Stimulated activated CD4-positive, alpha-beta T cell treated with anti-CD3 and anti-CD28 coated beads, Interleukin-4, amount 100 ng/mL, for 4 hours (primary cell): ENCODE data around the gene ARAP3.
A peak's percentile ranks its signal among the peaks of the same experiment; 100 is the strongest.

ENCODE experiments used
- DNase-seq, 2 experiments: peaks; one replicate each; pipeline ENCODE4 v3.0.0-alpha.2; 2020

Gene ARAP3

DNA sequence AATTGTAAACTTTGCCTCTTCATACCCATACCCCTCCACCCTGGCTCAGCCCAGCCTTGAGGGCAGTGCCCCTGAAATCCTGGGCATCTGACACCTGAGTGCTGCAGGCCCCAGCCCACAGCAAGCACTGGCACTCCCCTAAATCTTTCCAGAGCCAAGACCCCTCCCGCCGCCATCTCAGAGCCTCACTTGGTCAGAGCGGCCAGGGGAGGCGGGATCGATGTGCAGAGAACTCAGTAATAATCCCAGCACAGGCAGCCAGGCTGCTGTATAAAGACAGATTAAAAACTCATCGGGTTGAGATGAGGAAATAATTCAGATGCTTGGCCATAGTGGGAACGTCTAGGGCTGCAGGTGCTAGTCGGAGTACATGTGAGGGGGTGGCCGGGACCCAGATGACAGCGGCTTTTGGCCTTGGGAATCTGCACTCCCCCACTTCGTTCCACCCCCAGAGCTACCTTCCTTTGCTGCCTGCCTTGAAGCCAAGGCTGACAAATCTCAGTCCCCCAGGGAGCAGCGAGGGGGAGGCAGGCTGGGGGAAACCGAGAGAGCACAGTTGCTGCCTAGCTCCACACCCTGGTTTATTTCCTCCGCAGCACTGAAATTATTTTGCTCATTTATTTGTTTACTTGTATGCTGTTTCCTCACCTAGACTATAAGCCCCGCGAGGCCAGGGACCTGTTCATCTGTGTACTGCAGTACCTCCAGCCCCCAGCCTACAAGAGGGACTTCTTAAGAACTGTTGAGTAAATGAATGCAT is 19.5 kb upstream of the ARAP3 start:
- DNase-seq, result no peak

GRCh38 chr5:141697586-141697985 is 15.6 kb upstream of the ARAP3 start:
- no peak for DNase-seq

DNA sequence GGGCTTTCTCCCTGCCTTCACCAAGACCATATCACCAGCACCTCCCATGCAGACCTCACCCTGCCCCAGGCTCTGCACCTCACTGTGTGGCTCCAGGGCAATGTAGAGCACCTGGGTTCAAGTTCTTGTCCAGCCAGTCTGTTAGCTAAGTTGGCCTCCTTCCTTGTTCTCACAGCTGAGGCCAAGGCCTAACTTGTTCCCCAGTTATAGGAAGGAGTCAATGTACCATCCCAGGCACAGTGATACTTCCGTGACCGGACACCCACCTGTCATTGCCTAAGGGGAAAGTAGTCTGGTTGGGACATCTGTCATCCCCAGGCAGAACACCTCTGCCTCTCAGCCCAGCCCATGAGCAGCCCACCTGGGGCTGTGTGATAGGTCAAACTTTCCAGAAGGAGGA is 14.4 kb upstream of the ARAP3 start:
- DNase-seq, result no peak

DNA sequence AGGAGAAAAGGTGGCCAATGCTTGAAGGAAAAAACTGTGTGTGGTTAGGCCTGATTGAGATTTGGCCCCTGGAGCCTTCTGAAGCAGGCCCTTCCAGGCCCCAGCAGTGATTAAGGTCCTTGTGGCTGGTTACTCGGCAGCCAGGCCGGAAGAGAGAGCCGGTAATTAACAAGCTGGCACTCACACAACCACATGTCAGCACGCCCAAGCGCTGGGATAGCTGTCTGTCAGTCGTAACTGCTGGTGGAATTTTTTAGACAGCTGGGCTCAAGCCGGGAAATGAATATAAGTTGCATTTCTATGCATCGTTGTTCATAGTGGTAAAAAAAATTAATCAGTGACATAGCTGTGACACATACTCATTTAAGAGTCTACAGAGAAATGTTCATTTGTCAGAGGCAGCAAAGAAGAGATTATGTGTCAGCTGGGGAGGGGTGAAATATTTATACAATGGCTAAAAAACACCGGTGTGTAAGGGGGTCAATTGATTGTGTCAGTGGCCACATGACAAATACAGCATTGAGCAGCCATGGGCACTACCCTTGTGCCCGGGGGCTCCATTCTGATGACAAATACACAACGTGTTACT is 13.7 kb upstream of the ARAP3 start:
- DNase-seq, result no peak

DNA sequence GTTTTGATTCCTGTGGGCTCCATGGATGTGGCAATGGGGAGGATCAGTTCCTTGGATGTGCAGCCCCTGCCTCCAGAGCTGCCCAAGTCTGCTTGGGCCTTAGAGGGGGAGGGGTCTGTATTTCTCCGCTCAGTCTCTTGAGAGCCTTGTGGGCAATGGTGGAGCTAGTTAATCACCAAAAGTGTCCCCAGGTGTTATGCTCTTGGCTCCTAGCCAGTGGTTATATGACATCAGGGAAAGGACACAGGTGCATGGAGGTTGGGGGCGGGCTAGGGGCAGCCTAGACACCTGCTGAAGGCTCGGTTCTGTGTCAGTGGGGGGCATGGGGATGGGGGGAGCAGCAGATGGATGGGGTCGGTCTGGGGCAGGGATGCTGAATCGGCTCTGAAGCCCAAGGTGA is 12.4 kb upstream of the ARAP3 start:
- DNase-seq, result no peak

DNA sequence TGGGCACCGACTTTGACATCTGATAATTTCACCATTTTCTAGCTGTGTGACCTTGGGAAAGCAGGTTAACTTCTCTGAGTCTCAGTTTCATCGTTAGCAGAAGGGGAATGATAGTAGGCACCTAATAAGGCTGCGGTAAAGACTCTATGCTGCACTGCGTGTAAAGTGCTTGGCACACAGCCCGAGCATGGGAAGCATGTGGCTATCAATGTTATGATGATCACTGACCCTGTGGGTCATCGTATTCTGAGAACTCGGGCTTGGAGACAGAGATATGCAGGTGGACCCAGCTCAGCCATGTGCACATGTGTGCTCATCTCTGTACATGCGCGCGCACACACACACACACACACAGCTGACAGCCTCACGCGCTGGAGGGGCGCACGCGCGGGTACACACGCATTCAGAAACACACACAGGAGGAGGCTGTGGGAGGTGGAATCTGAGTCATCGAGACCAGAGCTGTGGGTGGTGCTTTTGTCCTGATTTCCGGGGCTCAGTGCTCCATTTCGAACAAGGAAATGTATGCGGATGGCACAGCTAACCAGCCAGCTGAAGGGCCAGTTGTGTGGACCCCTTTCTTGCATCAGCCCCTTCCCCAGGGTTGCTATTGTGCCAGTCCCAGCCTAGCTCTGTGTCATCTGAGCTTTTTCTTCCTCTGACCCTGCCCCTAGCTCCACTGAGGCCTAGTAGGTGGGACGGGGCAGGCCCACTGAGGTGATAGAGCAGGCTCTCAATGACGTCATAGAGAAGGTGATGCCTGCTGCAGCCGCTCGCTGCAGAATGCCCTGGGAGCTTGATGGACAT is 11.1 kb upstream of the ARAP3 start:
- DNase-seq, result peak; percentile 70 to 86

- no peak for DNase-seq
Observed at GRCh38 chr5:141692533-141692888, 10.5 kb upstream of the ARAP3 start.

DNA sequence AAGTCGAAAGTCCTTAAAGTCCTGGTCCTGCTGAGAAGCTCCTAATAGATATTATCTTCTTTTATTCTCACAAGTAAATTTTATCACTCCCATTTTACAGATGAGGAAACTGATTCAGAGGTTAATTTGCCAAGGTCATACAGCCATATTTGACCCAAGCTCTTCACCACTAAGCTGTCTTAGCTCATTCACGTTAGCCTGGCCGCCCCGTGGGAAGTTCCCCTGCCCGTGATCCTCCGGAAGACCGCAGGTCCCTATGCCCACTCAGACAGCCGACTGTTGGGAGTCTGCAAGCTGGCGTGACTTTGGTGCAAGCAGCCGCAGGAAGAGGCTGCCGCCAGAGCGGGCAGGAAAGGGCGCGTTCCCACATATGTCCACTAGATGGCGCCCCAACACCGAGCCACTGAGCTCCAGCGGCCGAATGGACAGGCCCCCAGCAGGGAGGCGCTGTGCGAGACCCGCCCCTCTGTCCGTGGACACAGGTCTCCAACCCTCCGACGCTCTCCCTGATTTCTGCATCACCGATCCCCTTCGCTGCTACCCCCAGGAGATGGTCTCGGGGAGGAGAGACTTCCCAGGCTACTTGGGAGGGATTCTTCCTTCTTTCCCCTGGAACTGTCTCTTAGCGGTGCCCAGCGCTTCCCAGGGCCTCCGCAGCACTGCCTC is 10.0 kb upstream of the ARAP3 start:
- DNase-seq, result peak; percentile 75 to 86

- DNase-seq, result no peak
Observed at GRCh38 chr5:141691286-141691866, 9.3 kb upstream of the ARAP3 start.

- DNase-seq, result no peak
Observed at GRCh38 chr5:141686648-141687416, 4.8 kb upstream of the ARAP3 start.

- no peak for DNase-seq
Observed at GRCh38 chr5:141685591-141685990, 3.6 kb upstream of the ARAP3 start.

DNA sequence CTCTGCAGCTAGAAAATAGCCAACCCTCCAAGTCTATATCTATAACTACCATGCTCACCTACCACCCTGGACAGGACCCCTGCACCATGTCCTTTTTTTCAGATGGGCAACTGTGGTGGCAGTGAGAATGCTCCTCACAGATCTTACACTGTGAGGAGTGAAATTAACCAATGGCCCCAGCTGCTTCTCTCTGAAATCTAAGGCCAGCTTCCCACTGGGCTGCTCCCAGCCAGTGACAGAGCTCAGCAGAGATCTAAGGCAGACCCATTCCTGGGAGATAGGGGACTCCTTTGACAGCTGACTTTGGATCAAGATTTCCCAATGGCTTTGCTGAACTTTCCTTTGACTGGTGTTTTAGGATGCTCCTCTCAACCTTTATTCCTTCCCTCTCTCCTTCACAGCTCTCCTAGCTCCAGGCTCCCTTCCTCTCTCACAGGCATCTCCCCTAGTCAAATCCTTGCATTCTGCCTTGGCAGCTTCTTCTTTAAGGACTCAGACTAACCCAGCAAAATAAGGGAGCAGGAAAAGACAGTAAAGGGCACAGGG is 1.6 kb upstream of the ARAP3 start:
- DNase-seq, result no peak

- no peak for DNase-seq
Observed at GRCh38 chr5:141681295-141681694, 735 bp downstream of the ARAP3 start.

- DNase-seq, result no peak
Observed at GRCh38 chr5:141680751-141681201, 1.3 kb downstream of the ARAP3 start.

- DNase-seq, result no peak
Observed at GRCh38 chr5:141680178-141680577, 1.9 kb downstream of the ARAP3 start.

DNA sequence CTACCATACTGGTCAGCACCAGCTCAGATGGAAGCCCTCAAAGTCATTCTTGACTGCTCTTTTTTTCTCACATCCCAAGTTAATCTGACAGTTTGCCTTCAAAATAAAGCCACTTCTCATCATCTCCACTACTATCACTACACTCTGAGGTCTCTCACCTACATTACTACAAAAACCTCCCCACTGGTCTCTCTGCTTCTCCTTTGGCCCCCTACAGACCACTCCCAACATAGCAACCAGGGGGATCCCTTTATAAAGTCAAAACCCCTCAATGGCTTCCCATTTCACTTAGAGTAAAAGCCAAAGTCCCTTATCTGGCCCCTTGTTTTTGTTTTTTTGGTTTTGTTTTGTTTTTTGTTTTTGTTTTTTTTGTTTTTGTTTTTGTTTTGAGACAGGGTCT is 4.6 kb downstream of the ARAP3 start:
- no peak for DNase-seq

DNA sequence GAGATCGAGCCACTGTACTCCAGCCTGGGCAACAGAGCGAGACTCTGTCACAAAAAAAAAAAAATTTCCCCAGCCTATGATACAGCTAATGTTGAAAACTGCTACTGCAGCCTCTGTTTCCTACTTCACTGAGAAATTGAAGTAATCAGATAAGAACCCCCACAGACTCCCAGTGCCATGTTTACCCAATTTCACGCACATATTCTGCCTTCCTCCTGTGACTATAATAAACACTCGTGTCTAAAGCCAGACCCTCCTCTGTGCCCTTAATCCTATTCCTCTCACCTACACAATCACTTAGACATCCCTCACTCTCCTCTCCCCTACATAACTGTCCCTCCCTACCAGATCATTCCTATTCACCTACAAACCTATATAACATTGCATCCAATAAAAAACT is 6.4 kb downstream of the ARAP3 start:
- no peak for DNase-seq

- no peak for DNase-seq
Observed at GRCh38 chr5:141674747-141675146, 7.3 kb downstream of the ARAP3 start.

DNA sequence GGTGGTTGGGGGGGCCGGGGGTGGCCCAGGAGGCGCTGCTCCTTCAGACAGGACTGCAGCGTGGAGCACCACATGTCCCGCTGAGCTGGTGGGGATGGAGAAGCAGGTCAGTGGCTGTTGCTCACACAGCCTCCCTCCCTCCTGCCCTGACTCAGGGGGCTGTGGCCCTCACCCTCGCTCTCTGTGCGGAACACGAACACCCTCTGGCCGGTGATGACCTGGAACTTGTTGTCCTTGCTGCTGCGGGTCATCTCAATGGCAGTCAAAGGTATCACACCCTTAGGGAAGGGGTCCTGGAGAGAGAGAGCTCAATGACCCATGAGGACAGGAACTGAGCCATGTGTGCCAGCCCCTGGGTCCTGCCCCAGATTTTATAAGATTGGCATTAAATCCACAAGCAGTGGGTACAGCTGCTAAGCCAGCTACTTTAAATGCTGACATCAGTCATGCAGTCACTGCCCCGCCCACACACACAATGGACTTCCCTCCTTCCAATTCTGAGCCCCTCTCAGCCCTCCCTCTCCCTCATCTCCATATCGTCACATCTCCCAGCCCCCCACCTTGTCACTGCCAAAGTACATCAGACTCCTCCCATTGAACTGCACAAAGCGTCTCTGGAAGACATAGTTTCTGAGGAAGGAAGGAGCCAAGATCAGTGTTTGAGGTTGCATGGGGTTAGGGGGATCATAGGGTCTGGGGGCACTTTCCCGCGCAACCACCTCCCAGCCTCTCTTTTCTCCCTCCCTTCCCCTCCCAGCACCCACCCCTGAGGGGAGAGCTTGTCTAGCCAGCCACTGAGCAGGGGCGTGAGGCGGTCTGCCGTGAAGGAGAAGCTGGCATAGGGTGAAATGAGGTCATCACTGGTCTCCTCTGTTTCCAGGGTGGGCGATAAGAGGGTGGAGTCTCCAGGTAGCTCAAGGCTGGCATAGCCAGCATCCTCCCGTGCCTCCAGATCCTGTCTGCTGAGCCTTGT is 8.9 kb downstream of the ARAP3 start:
- no peak for DNase-seq

DNA sequence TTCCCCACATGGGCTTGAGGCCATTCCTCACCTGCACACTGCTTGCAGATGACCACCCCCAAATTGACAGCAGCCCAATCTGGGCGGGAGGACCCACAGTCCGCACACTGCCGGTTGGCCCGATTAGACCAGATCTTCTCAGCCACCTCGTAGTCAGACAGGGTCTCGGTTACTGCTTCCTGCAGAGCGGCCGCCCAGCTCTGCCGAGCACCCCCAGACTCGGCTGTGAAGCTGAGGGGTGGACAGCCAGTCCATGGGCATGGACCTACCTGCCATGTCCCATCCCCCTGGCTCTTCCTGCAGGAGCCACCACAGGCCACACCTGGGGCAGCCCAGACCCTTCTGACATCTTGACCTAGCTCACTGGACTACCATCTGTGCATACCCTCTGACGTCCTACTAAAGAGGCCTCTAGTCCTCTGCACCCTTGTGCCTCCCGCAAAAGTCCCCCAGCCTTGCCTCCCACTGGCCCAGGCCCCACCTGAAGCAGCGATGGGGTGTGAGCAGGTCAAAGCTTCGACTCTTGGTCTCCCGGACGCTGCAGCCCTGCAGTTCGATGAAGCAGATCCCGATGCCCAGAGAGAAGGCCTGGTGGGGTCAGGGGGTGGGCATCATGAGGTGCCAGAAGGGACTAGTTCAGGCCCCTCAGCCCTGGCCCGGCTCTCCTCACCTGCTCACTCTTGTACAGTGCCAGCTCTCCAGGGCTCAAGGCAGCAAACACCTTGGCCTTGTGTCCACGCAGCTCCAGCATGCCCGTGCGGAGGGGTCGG is 9.8 kb downstream of the ARAP3 start:
- no peak for DNase-seq
